ENCODE data around the gene NDUFB6. TPM values are rescaled to one million over a fixed set of nuclear protein-coding genes. Genes with fewer than 3 reads are reported as not detected.

NDUFB6 gene
- total and polyA plus RNA-seq, 2 donors from 2014 or later = 47.6 to 132 TPM

DNA sequence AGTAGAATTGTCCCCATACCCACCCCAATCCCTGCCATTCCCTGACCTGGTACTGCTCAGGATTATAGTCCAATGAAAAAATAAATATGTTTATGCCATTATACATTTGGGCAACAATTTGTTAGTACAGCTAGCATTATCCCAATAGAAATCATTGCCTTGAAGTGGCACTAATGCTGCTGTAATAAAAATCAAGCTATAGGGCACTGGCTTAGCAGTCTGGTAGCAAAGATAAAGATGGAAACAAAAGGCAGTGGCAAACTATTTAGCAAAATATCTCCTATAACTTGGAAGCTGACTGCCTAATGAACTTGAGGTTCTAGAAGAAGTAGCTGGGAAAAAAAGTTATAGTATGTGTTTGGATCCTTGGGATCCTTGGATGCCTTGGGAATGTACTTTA lies 18.4 kb downstream of the NDUFB6 start:
- H3K4me3 ChIP-seq (ENCODE audit: low read length in 3 of 3) = no peak overlapping the region
- intact Hi-C loops (cut with DNase I) = no loop called here
- FAIRE-seq (no peak), DNase-seq (no peak)
- peaks cover 0 to 6% (median 4%) of the 10 kb centered on the region in 3 donors for H3K4me1 ChIP-seq (ENCODE audit: control insufficient read depth in 2 of 3, insufficient read depth in 2 of 3, low read depth in 1 of 3, low read length in 3 of 3)
- H3K27me3 ChIP-seq (ENCODE audit: control insufficient read depth, insufficient read depth, low read length) = no peaks in the 10 kb centered on the region
- no peak overlapping the region for H3K27ac ChIP-seq (ENCODE audit: low read depth in 2 of 2, low read length in 2 of 2)
- no peaks in the 10 kb centered on the region for H3K9me3 ChIP-seq (ENCODE audit: control insufficient read depth in 2 of 3, insufficient read depth in 1 of 3, low read length in 3 of 3)
- no peaks in the 10 kb centered on the region for H3K36me3 ChIP-seq (ENCODE audit: control insufficient read depth in 2 of 3, insufficient read depth in 3 of 3, low read length in 3 of 3)
- TF ChIP-seq, protein P1, sequence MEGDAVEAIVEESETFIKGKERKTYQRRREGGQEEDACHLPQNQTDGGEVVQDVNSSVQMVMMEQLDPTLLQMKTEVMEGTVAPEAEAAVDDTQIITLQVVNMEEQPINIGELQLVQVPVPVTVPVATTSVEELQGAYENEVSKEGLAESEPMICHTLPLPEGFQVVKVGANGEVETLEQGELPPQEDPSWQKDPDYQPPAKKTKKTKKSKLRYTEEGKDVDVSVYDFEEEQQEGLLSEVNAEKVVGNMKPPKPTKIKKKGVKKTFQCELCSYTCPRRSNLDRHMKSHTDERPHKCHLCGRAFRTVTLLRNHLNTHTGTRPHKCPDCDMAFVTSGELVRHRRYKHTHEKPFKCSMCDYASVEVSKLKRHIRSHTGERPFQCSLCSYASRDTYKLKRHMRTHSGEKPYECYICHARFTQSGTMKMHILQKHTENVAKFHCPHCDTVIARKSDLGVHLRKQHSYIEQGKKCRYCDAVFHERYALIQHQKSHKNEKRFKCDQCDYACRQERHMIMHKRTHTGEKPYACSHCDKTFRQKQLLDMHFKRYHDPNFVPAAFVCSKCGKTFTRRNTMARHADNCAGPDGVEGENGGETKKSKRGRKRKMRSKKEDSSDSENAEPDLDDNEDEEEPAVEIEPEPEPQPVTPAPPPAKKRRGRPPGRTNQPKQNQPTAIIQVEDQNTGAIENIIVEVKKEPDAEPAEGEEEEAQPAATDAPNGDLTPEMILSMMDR (IDR thresholded peaks at IDR 0.05; ENCODE audit: borderline replicate concordance, extremely low read depth, insufficient read depth) = no peak
- no peak overlapping the region for H3K9ac ChIP-seq (ENCODE audit: low read length in 3 of 3)

DNA sequence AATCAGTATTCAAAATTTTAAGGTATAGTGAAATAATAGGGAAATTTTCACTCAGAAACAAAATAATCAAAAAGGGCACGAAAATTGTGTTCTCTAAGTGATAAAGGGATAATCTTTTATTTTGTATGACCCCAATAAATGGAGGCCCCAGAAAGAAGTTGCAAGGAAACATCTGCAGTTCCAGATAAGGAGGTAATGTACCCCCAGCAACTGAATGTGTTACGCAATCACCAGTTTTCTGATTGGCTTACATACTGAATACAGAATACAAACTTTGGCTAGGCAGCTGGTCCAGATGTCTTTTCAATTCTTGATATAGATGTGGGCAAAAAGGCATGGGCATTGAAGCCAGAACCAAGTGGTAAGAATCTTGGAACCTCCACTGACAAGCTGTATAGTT lies 18.9 kb downstream of the NDUFB6 start:
- H3K9ac ChIP-seq (ENCODE audit: low read length in 3 of 3) = no peak overlapping the region
- H3K4me1 ChIP-seq (ENCODE audit: control insufficient read depth in 2 of 3, insufficient read depth in 2 of 3, low read depth in 1 of 3, low read length in 3 of 3) = peaks cover 0 to 6% (median 4%) of the 10 kb centered on the region in 3 donors
- H3K4me3 ChIP-seq (ENCODE audit: low read length in 3 of 3) = no peak overlapping the region
- no peak overlapping the region for H3K27ac ChIP-seq (ENCODE audit: low read depth in 2 of 2, low read length in 2 of 2)
- TF ChIP-seq, protein P1 (IDR thresholded peaks at IDR 0.05; ENCODE audit: borderline replicate concordance, extremely low read depth, insufficient read depth) = no peak
- DNase-seq = no peak
- H3K27me3 ChIP-seq (ENCODE audit: control insufficient read depth, insufficient read depth, low read length) = no peaks in the 10 kb centered on the region
- no peaks in the 10 kb centered on the region for H3K36me3 ChIP-seq (ENCODE audit: control insufficient read depth in 2 of 3, insufficient read depth in 3 of 3, low read length in 3 of 3)
- H3K9me3 ChIP-seq (ENCODE audit: control insufficient read depth in 2 of 3, insufficient read depth in 1 of 3, low read length in 3 of 3) = no peaks in the 10 kb centered on the region
- FAIRE-seq = no peak
- intact Hi-C loops (cut with DNase I) = no loop called here

DNA sequence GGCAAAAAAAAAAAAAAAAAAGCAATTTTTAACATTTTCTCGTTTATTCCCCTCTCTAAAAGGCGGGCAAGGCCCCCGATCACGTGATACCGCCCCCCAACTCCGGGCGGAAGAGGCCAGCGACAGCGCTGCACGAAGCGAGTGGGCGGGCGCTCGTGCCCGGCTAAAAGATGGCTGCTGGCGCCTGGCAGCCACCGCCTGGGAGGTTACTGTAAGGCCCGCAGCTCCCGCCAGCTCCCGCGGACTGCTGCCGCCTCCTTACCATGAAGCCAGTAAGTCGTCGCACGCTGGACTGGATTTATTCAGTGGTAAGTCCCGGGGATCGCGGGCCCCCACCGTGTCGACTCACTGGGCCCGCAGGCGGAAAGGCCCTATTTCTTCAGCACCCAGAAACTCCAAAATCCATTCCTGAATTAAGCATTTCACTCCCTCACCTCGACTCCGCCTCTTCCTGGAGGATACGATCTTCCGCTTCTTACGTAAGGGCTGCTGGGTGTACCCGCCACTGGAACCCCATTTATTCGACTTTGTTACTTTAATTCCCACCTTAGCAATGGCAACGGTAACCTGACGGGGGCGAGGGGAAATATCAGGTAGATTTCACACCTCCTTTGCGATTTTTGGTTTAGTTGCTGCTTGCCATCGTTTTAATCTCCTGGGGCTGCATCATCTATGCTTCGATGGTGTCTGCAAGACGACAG lies 20.6 kb downstream of the NDUFB6 start, which contains the start of the genes SMIM27 and TOPORS:
Gene SMIM27 (plus strand): TSS at position 156 of the 701 bp plus-strand sequence. CDS start 108 bp downstream, at position 264.
Gene TOPORS (minus strand): TSS at position 415 of the 701 bp plus-strand sequence. CDS start 150 bp downstream, at position 265.
- peak within 1 kb of the TSS; percentile 97 to 99 for H3K27ac ChIP-seq (ENCODE audit: low read depth in 2 of 2, low read length in 2 of 2)
- no peak for FAIRE-seq
- TF ChIP-seq, protein P1 (IDR thresholded peaks at IDR 0.05; ENCODE audit: borderline replicate concordance, extremely low read depth, insufficient read depth) = peak; percentile 0
- no peaks in the 10 kb centered on the region for H3K9me3 ChIP-seq (ENCODE audit: control insufficient read depth in 2 of 3, insufficient read depth in 1 of 3, low read length in 3 of 3)
- peak within 1 kb of the TSS; percentile 88 to 96 (median 94) for H3K9ac ChIP-seq (ENCODE audit: low read length in 3 of 3)
- intact Hi-C loops (cut with DNase I) = no loop called here
- H3K4me3 ChIP-seq (ENCODE audit: low read length in 3 of 3) = peak within 1 kb of the TSS; percentile 93 to 98 (median 97)
- no peaks in the 10 kb centered on the region for H3K27me3 ChIP-seq (ENCODE audit: control insufficient read depth, insufficient read depth, low read length)
- DNase-seq = peak; percentile 92 to 97 (median 96)
- no peaks in the 10 kb centered on the region for H3K36me3 ChIP-seq (ENCODE audit: control insufficient read depth in 2 of 3, insufficient read depth in 3 of 3, low read length in 3 of 3)
- peaks cover 0 to 6% (median 4%) of the 10 kb centered on the region in 3 donors for H3K4me1 ChIP-seq (ENCODE audit: control insufficient read depth in 2 of 3, insufficient read depth in 2 of 3, low read depth in 1 of 3, low read length in 3 of 3)
